NCI-H1092 treated with DMSO at 0.1 percent for 48 hours (cell line): ENCODE data around the gene LSP1.

ENCODE experiments used
- DNase-seq: peaks from one replicate; lab custom pipeline; 2025; lab: John Stamatoyannopoulos, UW

LSP1 gene

DNA sequence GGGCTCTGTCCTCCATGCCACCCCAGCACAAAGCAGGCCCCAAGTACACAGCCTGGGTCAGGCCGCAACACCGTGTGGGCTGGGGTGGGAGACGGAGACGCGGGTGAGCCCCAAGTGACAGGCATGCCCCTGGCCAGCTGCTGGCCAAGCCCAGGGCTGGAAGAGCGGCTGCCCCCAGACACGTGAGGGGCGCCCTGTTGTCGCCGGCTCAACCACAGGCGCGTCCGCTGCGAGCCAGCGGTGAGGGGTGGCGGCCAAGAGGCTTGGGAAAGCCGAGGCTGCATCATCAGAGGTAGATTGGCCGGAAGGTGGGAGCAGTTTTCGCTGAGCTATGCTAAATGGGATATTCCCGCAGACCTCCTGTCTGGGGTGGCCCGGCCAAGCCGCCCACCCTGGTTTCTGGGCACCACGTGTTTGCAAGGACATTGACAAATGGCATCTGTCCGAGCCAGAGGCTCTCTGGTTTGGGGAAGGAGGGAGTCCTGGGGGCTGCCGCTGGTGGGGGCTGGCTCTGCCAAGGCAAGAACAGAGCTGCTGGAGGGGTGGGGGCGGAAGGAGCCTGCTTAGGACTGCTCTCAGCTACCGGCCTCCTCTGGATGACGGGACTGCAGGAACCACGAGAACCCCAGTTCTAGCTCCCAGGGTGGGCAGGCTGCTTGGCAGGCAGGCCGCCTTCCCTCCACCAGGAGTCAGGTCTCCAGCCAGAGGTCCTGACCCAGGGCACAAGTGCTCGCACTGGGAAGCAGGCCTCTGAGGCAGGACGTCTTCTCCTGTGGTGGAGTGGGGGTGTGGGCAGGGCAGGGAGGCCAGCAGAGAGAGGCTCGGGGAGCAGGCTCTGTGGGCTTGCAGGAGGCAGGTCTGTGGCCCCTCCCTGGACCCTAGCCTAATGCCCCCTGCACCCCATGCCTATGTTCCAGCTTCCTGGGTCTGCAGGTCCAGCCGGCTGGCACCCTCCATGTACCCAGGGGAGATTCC lies 38.3 kb downstream of the LSP1 start:
- DNase-seq, result no peak

DNA sequence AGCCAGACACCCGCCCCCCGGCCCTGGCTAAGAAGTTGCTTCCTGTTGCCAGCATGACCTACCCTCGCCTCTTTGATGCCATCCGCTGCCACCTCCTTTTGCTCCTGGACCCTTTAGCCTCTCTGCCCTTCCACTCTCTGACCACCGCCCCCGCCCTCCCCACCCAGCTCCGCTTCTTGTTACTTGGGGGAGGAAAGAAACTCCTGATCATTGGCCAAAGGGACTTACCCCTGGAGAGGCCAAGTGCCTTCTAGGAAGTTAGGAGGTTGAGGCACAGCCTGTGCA lies 38.9 kb downstream of the LSP1 start, which contains the start of gene PRR33:
PRR33 (minus strand) TSS at position 65 of the 285 bp plus-strand sequence. CDS start 1,311 bp downstream, outside the sequence.
- DNase-seq, result no peak

DNA sequence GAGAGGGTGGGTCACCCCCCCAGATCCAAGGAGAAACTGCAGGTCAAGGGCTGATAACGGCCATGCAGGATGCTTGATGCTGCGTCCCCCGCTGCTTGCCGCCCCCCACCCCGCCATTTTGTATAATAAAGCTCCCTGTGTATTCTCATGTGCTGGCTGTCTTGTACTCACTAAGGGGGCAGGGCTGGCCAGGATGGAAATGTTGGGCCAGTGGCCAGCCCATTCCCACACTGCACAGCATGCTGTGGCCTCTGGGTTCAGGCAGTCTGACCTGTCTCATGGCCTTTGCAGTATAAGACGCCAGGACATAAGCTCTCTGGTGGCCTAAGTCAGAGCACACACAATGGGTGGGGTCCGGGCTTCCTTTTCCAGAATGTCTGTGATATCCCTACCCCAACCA lies 39.2 kb downstream of the LSP1 start:
- no peak for DNase-seq

DNA sequence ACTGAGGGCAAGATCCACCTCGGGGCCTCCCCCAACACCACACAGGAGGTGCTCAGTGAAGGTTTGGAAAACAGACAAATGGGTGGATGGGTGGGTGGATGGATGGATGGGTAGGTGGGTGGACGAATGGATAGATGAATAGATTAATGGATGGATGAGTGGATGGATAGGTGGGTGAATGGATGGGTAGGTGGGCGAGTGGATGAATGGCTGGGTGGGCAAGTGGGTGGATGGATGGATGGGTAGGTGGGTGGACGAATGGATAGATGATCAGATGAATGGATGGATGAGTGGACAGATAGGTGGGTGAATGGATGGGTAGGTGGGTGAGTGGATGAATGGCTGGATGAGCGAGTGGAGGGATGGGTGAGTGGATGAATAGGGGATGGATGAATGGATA lies 39.7 kb downstream of the LSP1 start:
- no peak for DNase-seq

DNA sequence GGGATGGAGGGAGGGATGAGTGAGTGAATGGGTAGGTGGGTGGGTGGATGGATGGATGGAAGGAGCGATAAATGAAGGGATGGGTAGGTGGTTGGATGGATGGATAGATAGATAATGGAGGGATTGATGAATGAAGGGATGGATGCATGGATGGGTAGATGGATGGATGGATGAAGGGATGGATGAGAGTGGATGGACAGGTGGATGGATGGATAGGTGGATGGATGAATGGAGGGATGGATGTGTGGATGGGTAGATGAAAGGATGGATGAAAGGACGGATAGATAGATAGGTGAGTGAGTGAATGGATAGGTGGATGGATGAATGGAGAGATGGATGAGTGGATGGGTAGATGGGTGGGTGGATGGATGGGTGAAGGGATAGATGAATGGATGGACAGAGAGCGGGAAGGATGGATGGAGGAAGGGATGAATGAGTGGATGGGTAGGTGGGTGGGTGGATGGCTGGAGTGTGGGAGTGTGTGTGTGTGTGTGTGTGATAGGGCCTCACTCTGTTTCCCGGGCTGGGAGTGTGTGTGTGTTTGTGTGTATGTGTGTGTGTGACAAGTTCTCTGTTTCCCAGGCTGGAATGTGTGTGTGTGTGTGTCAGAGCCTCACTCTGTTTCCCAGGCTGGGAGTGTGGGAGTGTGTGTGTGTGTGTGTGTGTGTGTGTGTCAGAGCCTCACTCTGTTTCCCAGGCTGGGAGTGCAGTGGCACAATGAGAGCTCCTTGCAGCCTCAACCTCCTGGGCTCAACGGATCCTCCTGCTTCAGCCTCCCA lies 40.9 kb downstream of the LSP1 start:
- no peak for DNase-seq

DNA sequence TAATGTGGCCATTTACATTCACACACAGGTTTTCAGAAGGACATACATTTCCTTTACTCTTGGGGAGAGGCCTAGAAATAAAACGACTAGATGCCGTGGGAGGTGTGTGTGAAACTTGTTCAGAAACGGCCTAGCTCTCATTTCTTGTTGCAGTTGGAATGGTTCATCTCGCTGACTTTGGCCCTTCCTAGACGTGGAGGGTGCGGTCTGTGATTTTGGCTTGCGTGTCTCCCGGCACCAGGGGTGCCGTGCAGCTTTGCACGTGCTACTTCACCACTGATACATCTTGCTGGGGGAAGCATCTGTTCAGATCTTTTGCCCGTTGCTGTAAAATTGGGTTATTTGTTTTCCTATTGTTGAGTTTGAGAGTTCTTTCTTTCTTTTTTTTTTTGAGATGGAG lies 41.9 kb downstream of the LSP1 start:
- DNase-seq, result no peak

DNA sequence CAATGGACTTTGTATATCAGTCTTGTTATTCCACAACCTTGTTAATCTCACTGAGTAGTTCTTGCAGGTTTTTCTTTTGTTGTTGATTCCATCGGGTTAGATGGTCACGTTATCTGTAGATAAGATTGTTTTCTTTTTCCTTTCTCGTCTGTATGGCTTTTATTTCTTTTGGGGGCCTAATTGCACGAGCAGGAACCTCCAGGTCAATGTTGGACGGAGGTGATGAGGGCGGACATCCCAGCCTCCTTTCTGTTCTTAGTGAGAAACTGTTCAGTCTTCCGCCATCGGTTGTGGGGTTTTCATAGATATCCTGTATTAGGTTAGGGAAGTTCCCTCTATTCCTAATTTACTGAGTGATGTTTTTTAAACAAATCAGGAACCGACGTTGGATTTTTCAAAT lies 43.6 kb downstream of the LSP1 start:
- DNase-seq, result no peak

DNA sequence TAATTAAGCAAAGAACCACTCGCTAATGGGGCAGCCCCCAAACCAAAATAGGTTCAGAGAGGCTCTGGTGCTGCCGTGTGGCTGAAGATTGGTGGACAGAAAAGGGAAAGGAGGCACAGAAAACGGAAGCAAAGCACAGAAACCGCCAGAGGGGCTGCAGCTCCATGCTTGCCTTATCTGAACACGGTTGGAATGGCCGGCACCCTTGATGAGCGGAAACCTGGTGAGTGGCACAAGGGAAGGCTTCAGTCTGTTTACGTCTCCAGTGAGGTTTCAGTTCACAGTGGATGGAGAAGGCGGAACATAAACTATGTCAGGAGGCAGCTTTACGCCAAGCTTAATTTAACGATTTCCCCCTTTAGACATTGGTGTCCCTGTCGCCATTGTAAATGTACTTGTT lies 44.0 kb downstream of the LSP1 start:
- no peak for DNase-seq

DNA sequence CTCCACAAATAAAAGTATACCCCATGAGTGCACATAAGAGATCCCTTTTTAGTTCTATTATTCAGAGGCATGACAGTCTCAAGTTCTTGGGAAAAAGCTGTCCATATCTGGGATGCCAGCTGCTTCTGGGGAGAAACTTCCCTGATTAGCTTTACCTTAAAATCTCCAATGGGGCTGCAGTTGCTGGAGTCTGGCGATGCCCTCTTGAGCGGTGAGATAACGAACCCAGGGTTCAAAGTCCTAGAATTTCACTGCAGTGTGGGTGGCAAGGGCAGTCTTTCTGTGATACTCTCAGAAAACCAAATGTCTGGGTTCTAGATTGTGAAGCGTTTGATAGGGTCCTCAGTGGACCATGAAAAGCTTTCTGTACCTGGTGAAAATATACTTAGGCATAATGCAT lies 46.2 kb downstream of the LSP1 start:
- DNase-seq, result no peak

DNA sequence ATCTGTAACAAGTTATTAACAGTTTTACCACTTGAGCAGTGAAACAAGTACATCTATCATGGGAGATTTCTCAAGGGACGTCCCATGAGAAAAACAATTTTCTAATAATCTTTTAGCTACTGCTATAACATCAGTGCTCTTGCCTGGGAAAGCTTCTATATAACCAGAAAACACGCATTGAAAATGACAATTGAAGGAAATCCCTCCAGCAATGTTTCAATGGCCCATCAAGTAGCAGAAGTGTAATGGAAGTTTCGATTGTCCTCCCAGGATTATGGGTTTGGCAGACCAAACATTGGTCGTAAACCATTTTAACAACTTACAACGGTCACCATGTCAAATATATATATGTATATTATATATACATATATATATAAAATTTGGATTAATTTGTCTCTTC lies 46.8 kb downstream of the LSP1 start:
- DNase-seq, result no peak

DNA sequence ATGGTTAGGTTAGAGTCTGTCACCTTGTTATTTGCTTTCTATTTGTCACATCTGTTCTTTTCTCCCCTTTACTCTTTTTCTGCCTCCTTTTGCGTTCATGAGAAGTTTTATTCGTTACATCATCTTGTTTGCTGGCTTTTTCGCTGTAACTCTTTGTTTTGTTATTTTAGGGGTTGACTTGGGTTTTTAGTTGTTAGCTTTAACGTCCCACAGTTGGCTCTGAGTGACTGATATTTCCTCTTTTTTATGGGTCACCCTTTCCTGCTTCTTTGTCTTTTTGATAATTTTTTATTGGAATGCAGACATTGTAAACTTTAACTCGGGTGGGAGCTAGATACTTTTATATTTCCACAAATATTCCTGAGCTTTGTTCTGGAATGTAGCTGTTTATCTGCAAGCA lies 53.3 kb downstream of the LSP1 start:
- DNase-seq, result no peak

DNA sequence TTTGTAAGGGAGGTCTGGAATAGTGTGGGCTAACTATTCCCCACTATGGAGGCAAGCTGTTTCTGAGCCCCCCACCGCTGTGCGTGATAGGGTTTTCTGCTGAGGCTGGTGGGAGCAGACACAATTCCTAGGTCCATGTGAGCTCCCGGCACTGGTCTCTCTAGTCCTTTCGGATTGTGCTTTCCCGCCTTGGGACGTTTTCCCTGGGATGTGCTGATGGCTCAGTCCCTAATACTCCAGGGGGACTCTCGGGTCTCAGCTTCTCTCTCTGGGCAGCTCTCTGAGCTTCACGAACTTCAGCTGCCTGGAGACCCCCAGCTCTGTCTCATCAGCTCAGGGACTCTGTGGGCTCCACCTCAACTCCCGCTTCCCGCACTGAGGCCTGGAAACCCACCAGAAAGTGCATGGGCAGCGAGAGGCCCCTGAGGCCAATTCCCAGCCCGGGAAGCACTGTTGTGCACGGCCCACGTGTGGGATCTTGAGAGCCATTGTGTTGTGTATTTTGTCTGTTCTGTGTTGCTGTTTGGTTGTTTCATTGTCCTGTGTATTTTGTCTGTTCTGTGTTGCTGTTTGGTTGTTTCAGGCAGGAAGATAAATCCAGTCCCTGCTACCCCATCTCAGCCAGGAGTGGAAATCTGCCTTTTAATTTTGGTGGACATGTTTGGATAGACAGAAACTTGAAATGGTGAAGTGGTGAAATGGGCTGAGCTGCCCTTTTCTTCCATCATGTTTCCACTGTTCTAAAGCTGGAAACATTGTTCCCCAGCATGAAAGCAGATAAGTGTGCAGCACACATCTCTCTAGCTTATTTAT lies 53.9 kb downstream of the LSP1 start:
- DNase-seq, result no peak

DNA sequence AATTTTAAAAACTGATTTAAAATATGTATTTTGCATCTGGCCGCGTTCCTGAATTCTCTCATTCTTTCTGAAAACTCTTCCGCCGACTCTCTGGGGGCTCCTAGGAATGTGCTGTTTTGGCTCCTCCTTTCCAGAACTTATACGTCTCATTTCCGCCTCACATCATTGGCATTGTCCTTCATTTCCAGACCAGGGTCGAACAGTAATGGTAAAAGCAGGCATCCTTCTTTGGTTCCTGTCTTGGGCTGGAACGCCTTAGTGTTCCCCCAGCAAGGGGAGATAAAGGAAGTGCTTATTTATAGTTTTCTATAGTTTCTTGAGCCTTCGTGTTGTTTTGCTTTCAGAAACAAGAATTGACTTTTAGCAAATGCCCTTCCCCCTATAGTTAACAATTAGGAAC lies 55.7 kb downstream of the LSP1 start:
- DNase-seq, result no peak

DNA sequence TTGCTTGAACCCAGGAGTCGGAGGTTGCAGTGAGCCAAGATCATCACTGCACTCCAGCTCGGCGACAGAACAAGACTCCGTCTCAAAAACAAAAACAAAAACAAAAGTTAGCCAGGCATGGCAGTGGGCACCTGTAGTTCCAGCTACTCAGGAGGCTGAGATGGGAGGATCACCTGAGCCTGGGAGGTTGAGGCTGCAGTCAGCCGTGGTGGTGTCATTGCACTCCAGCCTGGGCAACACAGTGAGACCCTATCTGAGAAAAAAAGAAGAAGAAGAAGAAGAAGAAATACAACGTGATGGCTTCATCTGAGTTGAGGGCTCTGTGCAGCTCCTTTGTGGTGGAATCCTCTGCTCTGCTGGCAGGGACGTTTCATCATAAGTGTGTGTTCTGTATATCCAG lies 56.6 kb downstream of the LSP1 start:
- no peak for DNase-seq

DNA sequence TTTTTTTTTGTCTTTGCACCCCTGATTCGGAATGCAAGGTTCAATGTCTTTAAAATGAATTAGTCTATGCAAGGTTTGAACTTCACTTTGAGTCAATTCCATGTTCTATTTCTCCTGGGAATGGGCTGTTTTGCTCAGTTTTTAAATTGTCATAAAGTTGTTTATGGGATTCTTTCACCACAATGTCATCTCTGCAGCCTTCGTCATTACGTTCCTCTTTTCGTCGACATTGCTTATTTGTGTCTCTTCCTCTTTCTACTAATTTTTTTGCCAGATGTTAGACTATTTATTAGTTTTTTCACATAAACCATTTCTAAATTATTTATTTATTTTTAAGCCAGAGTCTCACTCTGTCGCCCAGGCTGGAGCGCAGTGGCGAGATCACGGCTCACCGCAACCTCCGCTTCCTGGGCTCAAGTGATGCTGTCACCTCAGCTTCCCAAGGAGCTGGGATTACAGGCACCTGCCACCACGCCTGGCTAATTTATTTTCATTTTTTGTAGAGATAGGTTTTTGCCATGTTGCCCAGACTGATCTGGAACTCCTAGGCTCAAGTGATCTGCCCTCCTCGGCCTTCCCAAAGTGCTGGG lies 59.5 kb downstream of the LSP1 start:
- no peak for DNase-seq

DNA sequence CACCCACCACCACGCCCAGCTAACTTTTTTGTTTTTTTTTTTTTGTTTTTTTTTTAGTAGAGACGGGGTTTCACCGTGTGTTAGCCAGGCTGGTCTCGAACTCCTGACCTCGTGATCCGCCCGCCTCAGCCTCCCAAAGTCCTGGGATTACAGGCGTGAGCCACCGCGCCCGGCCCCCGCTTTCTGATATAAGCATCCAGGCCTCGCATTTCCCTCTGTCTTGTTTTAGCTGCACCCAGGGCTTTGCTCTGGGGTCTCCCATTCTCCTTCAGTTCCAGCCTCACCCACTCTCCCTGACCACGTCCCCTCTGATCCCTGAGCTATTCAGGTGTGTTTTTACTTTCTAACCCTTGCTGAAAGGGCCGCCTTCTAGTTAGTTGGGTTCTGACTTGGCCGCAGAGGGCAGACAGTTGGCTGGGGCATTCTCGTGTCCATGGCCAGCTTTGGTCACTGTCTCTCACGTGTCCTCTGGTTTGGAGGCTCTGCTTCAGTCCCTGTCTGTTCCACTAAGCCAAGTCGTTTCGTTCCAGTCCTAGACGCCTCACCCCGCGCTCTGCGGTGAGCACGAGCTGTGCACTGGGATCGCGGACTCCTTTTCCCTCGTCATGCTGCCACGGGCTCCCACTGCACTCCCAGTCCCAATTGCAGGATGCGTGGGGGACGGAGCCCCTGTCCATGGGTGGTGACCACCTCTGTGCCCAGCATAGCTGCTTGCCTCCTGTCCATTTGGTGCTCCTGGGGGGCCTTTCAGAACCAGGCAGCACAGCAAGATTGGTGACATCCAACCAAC lies 60.6 kb downstream of the LSP1 start:
- DNase-seq, result no peak

DNA sequence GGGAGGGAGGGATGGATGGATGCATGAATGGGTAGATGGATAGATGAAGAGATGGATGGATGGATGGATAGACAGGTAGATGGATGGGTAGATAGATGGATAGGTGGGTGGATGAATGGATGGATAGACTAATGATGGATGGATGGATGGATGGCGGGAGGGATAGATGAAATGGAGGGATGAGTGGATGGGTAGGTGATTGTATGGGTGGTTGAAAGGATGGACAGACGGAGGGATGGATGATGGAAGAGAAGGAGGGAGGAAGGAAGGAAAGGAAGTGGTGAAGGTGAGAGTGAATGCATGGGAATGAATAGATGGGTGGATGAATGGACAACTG lies 62.9 kb downstream of the LSP1 start:
- no peak for DNase-seq

DNA sequence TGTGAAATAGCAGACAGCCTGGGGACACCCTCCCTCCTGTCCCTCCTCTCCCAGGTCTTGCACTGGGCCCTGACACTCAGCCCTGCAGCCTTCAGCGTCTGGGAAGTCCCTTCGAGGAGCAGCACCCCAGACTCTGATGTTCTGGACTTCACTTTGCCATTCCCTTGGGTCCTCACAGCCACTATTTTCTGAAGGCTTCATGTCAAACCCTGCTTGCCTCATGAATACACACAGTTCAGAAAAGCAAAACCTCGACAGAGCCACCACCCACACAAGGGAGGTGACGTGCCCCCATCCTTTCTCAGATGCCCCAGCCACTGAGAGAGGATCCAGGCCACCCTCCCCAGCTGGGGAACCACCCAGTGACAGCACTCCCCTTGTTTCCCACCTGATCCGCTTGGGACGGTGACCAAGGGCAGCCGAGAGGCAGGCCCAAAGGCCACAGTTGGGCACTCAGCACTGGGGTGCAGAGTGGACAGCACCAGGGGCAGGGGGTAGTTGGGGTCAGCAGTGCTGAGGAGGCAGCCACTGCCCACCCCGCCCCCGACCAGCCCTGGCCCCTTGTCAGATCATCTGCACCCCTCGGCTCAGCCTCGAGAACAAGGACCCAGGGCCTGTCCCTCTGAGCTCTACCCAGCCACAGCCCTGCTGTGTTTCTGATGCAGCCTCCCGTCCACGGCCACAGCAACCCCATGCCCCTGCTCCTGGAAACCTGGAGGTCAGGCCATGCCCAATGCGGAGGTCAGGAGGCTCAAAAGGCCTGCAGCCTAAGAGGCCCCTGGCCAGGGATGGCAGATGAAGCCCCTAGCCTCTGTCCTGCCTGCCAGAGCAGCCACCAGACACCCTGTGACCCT lies 63.5 kb downstream of the LSP1 start:
- DNase-seq, result no peak

DNA sequence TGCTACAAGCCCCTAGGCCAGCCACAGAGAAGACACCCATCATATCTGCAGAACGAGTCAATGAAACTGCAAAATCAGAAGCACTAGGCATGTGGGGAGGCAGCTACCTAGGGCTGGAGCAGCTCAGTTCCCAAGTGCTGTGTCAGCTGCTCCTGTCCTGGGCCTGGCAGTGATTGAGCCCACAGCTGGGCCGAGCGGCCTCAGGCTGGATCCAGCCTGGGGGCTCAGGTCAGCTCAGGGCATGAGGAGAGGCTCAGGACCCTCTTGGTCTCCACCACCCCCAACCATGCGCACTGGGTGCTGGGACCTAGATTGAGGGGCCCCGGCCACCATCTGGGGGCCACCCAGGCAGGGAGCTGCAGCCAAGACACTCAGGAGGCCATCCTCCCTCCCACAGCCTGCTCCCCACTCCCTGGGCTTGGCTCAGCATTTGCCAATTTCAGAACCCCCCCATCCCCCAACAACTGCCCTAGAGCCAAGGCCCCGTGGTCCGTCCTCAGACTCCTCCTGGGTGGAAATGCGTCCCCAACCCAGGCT lies 64.2 kb downstream of the LSP1 start:
- DNase-seq, result no peak
